PC-3 (cell line): Measurements from ENCODE around the gene ELP6. TPM values are rescaled to one million over a fixed set of nuclear protein-coding genes. Genes with fewer than 3 reads are reported as not detected.
"Not testable (repeated sequence)": the region's sequence is repeated elsewhere in the genome, so short reads cannot be mapped to it uniquely, and the experiment has no call there.

Experiments used
- ATAC-seq: fragments of 200-7000 bp; cut with Tn5 transposase; 2 replicates; pipeline ENCODE4 v1.9.1; 2020; ENCODE audit warnings: mild to moderate bottlenecking, moderate library complexity
- BruUV-seq: library from RNA; stranded (reverse); fragments of 400-500 nt; replicated peaks from 2 replicates; lab custom pipeline; 2021; lab: Mats Ljungman, UMichigan
- CTCF ChIA-PET: fragments of 300-600 bp; sonication (Branson Sonifier 250); formaldehyde crosslinking; loops from one replicate; lab custom pipeline; 2022; ENCODE audit warnings: antibody characterized with exemption; lab: Charles Lee
- POLR2A ChIA-PET: fragments of 300-600 bp; sonication (Branson Sonifier 250); formaldehyde crosslinking; loops from one replicate; lab custom pipeline; 2022; ENCODE audit warnings: antibody characterized with exemption; ENCODE audit not compliant: unreplicated experiment; lab: Charles Lee
- DNase-seq: peaks from one replicate; pipeline ENCODE4 v3.0.0-alpha.2; 2015
- H2AFZ ChIP-seq: fragments of 300-600 bp; sonication (generic); 2 replicates; pipeline ENCODE4 v1.6.0; 2016; ENCODE audit warnings: antibody characterized with exemption, low read length
- H3F3A ChIP-seq: fragments of 300-600 bp; sonication (generic); one replicate; pipeline ENCODE4 v1.6.0; 2017; ENCODE audit warnings: antibody characterized with exemption, low read length, control low read depth, mild to moderate bottlenecking; ENCODE audit not compliant: unreplicated experiment
- H3K27ac ChIP-seq: fragments of 300-600 bp; sonication (generic); 2 replicates; pipeline ENCODE4 v1.5.1; 2016; ENCODE audit warnings: mild to moderate bottlenecking, low read length
- H3K27me3 ChIP-seq: fragments of 300-600 bp; sonication (generic); 2 replicates; pipeline ENCODE4 v1.6.1; 2016; ENCODE audit warnings: low read length, mixed read lengths
- H3K36me3 ChIP-seq: fragments of 300-600 bp; sonication (generic); 2 replicates; pipeline ENCODE4 v1.6.1; 2016; ENCODE audit warnings: low read depth, mixed run types, low read length, mixed read lengths
- H3K4me1 ChIP-seq: fragments of 300-600 bp; sonication (generic); 2 replicates; pipeline ENCODE4 v1.5.1; 2016; ENCODE audit warnings: low read length; ENCODE audit not compliant: insufficient read depth
- H3K4me2 ChIP-seq: fragments of 300-600 bp; sonication (generic); 2 replicates; pipeline ENCODE4 v1.6.0; 2016; ENCODE audit warnings: low read length
- H3K4me3 ChIP-seq: fragments of 300-600 bp; sonication (generic); 2 replicates; pipeline ENCODE4 v1.5.1; 2016; ENCODE audit warnings: mild to moderate bottlenecking, low read length, mixed read lengths
- H3K79me2 ChIP-seq: fragments of 300-600 bp; sonication (generic); 2 replicates; pipeline ENCODE4 v1.6.1; 2017; ENCODE audit warnings: low read length, mixed read lengths
- H3K9ac ChIP-seq: fragments of 300-600 bp; sonication (generic); 2 replicates; pipeline ENCODE4 v1.6.0; 2016; ENCODE audit warnings: mild to moderate bottlenecking, low read length
- H3K9me2 ChIP-seq: fragments of 300-600 bp; sonication (generic); replicated peaks from 2 replicates; pipeline ENCODE4 v1.6.1; 2016; ENCODE audit warnings: mixed run types, low read length, mixed read lengths
- H3K9me3 ChIP-seq: fragments of 300-600 bp; sonication (generic); 2 replicates; pipeline ENCODE4 v1.6.1; 2016; ENCODE audit warnings: low read length, mixed read lengths
- H4K20me1 ChIP-seq: fragments of 300-600 bp; sonication (generic); 2 replicates; pipeline ENCODE4 v1.6.1; 2016; ENCODE audit warnings: low read length, mixed read lengths
- CTCF ChIP-seq: fragments of 300-600 bp; sonication (generic); conservative IDR thresholded peaks from 2 replicates; pipeline ENCODE4 v1.5.1; 2017; ENCODE audit warnings: antibody characterized with exemption, low read depth, mild to moderate bottlenecking, low read length
- EZH2 ChIP-seq: fragments of 300-600 bp; sonication (generic); IDR thresholded peaks from one replicate; pipeline ENCODE4 v1.6.1; 2017; ENCODE audit warnings: antibody characterized with exemption, mild to moderate bottlenecking, low read length; ENCODE audit not compliant: unreplicated experiment
- EZH2phosphoT487 ChIP-seq: fragments of 300-600 bp; sonication (generic); IDR thresholded peaks from 2 replicates; pipeline ENCODE4 v1.6.1; 2018; ENCODE audit warnings: mild to moderate bottlenecking, antibody characterized with exemption, low read length, borderline replicate concordance
- intact Hi-C: fragments of 100-400 bp; cut with micrococcal nuclease; formaldehyde crosslinking; loops from 2 replicates; pipeline ENCODE4 v1.9.0; 2023
- total RNA-seq: library from RNA; depleted of rRNA; stranded (reverse); fragments of >200 nt; gene quantifications from 2 replicates; pipeline ENCODE4 v1.2.3, GENCODE V29; 2014

ELP6 gene
- total RNA-seq, 1 experiment from 2014 or later: 64.5 TPM

- Histone ChIP-seq H2AFZ (no peak overlapping the region), H3K36me3 (peaks cover 7% of the 10 kb centered on the region; the same call in 1 of the 2 replicates), H4K20me1 (no peaks in the 10 kb centered on the region), H3K4me2 (no peak overlapping the region), H3K4me3 (no peak overlapping the region), H3K4me1 (no peaks in the 10 kb centered on the region), H3K27ac (no peak overlapping the region), H3K9me3 (no peaks in the 10 kb centered on the region), H3K79me2 (peaks cover 71% of the 10 kb centered on the region), H3K9ac (no peak overlapping the region), H3K9me2 (no peaks in the 10 kb centered on the region), H3F3A (no peaks in the 10 kb centered on the region), H3K27me3 (no peaks in the 10 kb centered on the region)
- ChIA-PET POLR2A (no interaction called here), CTCF (no interaction called here)
- intact Hi-C loops: no loop called here
- TF ChIP-seq EZH2 (no peak), CTCF (no peak), EZH2phosphoT487 (no peak)
- DNase-seq (no peak), ATAC-seq (no peak)
- no TSS peak for BruUV-seq
These were observed 48.9 kb downstream of the ELP6 start for GRCh38 chr3:47464588-47464987.

- H3K4me3 ChIP-seq, H3F3A ChIP-seq, H3K4me1 ChIP-seq, H3K9me2 ChIP-seq, H3K27ac ChIP-seq, H3K36me3 ChIP-seq, POLR2A ChIA-PET, H3K4me2 ChIP-seq, DNase-seq, CTCF ChIA-PET, H4K20me1 ChIP-seq, H3K27me3 ChIP-seq, H2AFZ ChIP-seq, H3K9me3 ChIP-seq, H3K9ac ChIP-seq, BruUV-seq, intact Hi-C loops, ATAC-seq: not testable (repeated sequence)
- peaks cover 66% of the 10 kb centered on the region for H3K79me2 ChIP-seq
These were observed 53.9 kb downstream of the ELP6 start for GRCh38 chr3:47459534-47460085.

- ChIA-PET CTCF (no interaction called here), POLR2A (no interaction called here)
- Histone ChIP-seq H3K27ac (no peak overlapping the region), H3K9ac (no peak overlapping the region), H3F3A (no peaks in the 10 kb centered on the region), H3K36me3 (0 out of 2 replicates have a peak, but pooled peaks cover 2% of the 10 kb centered on the region), H4K20me1 (peaks cover 5% of the 10 kb centered on the region; the same call in 1 of the 2 replicates), H3K9me2 (no peaks in the 10 kb centered on the region), H3K4me3 (no peak overlapping the region), H3K9me3 (no peaks in the 10 kb centered on the region), H3K79me2 (peaks cover 73% of the 10 kb centered on the region), H2AFZ (no peak overlapping the region), H3K4me2 (no peak overlapping the region), H3K27me3 (no peaks in the 10 kb centered on the region), H3K4me1 (no peaks in the 10 kb centered on the region)
- intact Hi-C loops: no loop called here
- TF ChIP-seq CTCF: no peak
- DNase-seq (no peak), ATAC-seq (no peak)
- BruUV-seq: no TSS peak
These were observed 56.5 kb downstream of the ELP6 start for GRCh38 chr3:47456984-47457383.
